PC-9 (cell line): Measurements from ENCODE around the gene GRM7.

Experiments
- EZH2 ChIP-seq: fragments of 200-600 bp; sonication (generic); IDR thresholded peaks from 2 replicates; pipeline ENCODE4 v1.8.0; 2017; ENCODE audit warnings: antibody characterized with exemption, low read depth
- TF ChIP-seq, protein P1 (sequence below): fragments of 200-600 bp; sonication (generic); conservative IDR thresholded peaks from 2 replicates; pipeline ENCODE4 v1.6.1; 2017; ENCODE audit warnings: mixed run types, antibody characterized with exemption, mild to moderate bottlenecking, moderate library complexity

DNA sequence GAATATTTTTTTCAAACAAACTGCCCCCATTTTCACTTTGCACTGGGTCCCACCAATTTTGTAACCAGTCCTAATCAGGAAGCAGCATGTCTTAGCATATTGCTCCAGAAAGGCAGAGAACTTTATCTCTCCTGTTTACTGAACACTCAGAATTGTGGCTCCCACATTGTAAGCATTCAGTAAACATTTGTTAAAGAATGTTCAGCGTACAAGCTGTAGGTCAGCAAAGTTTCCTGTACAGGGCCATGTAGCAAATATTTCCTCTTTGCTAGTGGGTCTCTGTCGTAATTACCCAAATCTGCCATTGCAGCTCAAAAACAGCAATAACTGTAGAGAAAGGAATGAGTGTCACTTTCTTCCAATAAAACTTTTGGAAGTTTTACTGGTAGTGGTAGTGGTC is 393.3 kb downstream of the GRM7 start:
- TF ChIP-seq, protein P1, sequence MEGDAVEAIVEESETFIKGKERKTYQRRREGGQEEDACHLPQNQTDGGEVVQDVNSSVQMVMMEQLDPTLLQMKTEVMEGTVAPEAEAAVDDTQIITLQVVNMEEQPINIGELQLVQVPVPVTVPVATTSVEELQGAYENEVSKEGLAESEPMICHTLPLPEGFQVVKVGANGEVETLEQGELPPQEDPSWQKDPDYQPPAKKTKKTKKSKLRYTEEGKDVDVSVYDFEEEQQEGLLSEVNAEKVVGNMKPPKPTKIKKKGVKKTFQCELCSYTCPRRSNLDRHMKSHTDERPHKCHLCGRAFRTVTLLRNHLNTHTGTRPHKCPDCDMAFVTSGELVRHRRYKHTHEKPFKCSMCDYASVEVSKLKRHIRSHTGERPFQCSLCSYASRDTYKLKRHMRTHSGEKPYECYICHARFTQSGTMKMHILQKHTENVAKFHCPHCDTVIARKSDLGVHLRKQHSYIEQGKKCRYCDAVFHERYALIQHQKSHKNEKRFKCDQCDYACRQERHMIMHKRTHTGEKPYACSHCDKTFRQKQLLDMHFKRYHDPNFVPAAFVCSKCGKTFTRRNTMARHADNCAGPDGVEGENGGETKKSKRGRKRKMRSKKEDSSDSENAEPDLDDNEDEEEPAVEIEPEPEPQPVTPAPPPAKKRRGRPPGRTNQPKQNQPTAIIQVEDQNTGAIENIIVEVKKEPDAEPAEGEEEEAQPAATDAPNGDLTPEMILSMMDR, result no peak
- TF ChIP-seq EZH2, result no peak
